ENCODE data around the gene AKR1C3. TPM values are rescaled to one million over a fixed set of nuclear protein-coding genes. Genes with fewer than 3 reads are reported as not detected.
"Not testable (repeated sequence)": the region's sequence is repeated elsewhere in the genome, so short reads cannot be mapped to it uniquely, and the experiment has no call there.

Gene AKR1C3
- total and polyA plus RNA-seq, 4 donors: 8.9 to 116 (median 68.8) TPM

DNA sequence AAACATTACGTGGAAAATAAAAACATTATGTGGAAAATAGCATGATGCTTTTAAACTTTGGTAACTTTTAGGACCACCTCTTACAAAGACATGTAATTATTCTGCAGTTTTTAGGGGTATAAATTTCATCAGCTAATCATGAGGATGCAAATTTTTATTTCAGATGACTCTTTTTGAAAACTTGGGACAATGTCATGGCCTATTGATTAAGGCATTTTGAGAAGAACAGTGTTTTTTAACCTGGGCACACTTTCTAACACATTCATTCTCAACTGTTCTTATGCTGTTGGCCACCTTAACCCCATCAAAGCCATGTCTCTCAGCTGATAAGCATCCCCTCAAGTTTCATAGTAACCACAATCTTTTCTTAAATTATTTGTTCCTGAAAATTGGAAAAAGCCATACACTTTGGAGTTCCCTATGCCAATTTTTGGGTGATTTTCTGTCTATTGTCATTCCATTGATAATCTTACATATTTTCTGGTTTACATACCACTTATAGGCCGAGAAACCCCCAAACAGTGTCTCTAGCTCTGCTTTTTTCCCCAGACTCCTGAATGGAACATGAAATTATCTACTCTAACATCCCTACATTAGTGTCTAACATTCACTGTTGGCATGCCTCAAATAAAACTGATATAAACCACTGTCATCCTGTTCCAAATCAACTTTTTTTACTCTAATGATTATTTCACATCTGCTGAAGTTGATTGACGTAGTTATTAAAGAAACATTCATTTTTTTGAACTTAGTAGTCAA lies 14.6 kb downstream of the AKR1C3 start:
- Histone ChIP-seq H3K27me3 (ENCODE audit: control insufficient read depth in 3 of 3, insufficient read depth in 3 of 3, low read length in 2 of 3) (no peaks in the 10 kb centered on the region), H3K27ac (ENCODE audit: low read depth in 1 of 2, low read length in 1 of 2) (no peak overlapping the region), H3K9me3 (ENCODE audit: control insufficient read depth in 4 of 4, insufficient read depth in 3 of 4, low read length in 3 of 4) (peaks cover 0 to 2% (median 0%) of the 10 kb centered on the region in 4 donors), H3K4me1 (ENCODE audit: control insufficient read depth in 5 of 5, insufficient read depth in 5 of 5, low read length in 5 of 5) (no peaks in the 10 kb centered on the region), H3K4me3 (no peak overlapping the region), H3K9ac (ENCODE audit: insufficient read depth in 1 of 2, low read length in 2 of 2) (no peak overlapping the region), H3K36me3 (ENCODE audit: control insufficient read depth in 4 of 4, insufficient read depth in 4 of 4, low read length in 4 of 4) (peaks cover 0 to 5% (median 0%) of the 10 kb centered on the region in 4 donors)
- DNase-seq (no peak), ATAC-seq (ENCODE audit: insufficient read depth, low FRiP score) (no peak)
- no peak for TF ChIP-seq CTCF (IDR thresholded peaks at IDR 0.05; ENCODE audit: control extremely low read depth, extremely low read depth)
- 46 to 57% methylated on average over 3 of the region's 3 CpGs for WGBS, 2 donors

DNA sequence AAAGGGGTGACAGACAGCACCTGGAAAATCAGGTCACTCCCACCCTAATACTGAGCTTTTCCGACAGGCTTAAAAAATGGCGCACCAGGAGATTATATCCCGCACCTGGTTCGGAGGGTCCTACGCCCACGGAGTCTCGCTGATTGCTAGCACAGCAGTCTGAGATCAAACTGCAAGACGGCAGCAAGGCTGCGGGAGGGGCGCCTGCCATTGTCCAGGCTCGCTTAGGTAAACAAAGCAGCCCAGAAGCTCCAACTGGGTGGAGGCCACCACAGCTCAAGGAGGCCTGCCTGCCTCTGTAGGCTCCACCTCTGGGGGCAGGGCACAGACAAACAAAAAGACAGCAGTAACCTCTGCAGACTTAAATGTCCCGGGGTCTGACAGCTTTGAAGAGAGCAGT lies 15.6 kb downstream of the AKR1C3 start:
- ATAC-seq (ENCODE audit: insufficient read depth, low FRiP score); H3K36me3 ChIP-seq (ENCODE audit: control insufficient read depth in 4 of 4, insufficient read depth in 4 of 4, low read length in 4 of 4); H3K4me3 ChIP-seq; H3K27me3 ChIP-seq (ENCODE audit: control insufficient read depth in 3 of 3, insufficient read depth in 3 of 3, low read length in 2 of 3); DNase-seq; H3K9me3 ChIP-seq (ENCODE audit: control insufficient read depth in 4 of 4, insufficient read depth in 3 of 4, low read length in 3 of 4); H3K27ac ChIP-seq (ENCODE audit: low read depth in 1 of 2, low read length in 1 of 2); H3K9ac ChIP-seq (ENCODE audit: insufficient read depth in 1 of 2, low read length in 2 of 2); H3K4me1 ChIP-seq (ENCODE audit: control insufficient read depth in 5 of 5, insufficient read depth in 5 of 5, low read length in 5 of 5): not testable (repeated sequence)
- 90 to 93% methylated on average over 8 to 12 of the region's 12 CpGs for WGBS, 2 donors

DNA sequence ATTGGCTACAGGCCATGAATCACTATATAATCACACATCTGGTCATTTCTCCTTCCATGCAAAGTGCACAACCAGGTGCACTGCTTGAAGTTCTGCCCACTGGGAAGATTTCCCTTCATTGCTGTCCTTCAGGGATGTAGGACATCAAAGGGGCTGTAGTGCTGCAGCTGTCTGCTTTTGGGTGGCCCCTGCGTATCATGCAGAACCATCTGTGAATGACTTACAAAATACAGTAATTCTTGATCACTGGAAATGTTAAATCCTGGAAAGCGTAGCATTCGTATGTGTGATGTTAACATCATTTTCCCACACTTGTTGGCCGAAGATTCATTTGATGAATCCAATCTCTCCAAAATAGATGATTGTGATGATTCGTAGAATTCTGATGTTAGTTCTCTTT lies 22.4 kb downstream of the AKR1C3 start:
- no peak for ATAC-seq (ENCODE audit: insufficient read depth, low FRiP score)
- Histone ChIP-seq H3K36me3 (ENCODE audit: control insufficient read depth in 4 of 4, insufficient read depth in 4 of 4, low read length in 4 of 4) (no peaks in the 10 kb centered on the region), H3K27ac (ENCODE audit: low read depth in 1 of 2, low read length in 1 of 2) (no peak overlapping the region), H3K4me1 (ENCODE audit: control insufficient read depth in 5 of 5, insufficient read depth in 5 of 5, low read length in 5 of 5) (no peaks in the 10 kb centered on the region), H3K9me3 (ENCODE audit: control insufficient read depth in 4 of 4, insufficient read depth in 3 of 4, low read length in 3 of 4) (no peaks in the 10 kb centered on the region), H3K9ac (ENCODE audit: insufficient read depth in 1 of 2, low read length in 2 of 2) (no peak overlapping the region), H3K4me3 (no peak overlapping the region), H3K27me3 (ENCODE audit: control insufficient read depth in 3 of 3, insufficient read depth in 3 of 3, low read length in 2 of 3) (no peaks in the 10 kb centered on the region)
- no peak for TF ChIP-seq CTCF (IDR thresholded peaks at IDR 0.05; ENCODE audit: control extremely low read depth, extremely low read depth)
- 47 to 74% methylated on average over 5 of the region's 5 CpGs for WGBS, 2 donors
- no peak for DNase-seq

GRCh38 chr10:5117026-5117425 lies 22.8 kb downstream of the AKR1C3 start:
- TF ChIP-seq CTCF (IDR thresholded peaks at IDR 0.05; ENCODE audit: control extremely low read depth, extremely low read depth): no peak
- no peaks in the 10 kb centered on the region for H3K36me3 ChIP-seq (ENCODE audit: control insufficient read depth in 4 of 4, insufficient read depth in 4 of 4, low read length in 4 of 4)
- DNase-seq (no peak), ATAC-seq (ENCODE audit: insufficient read depth, low FRiP score) (no peak)
- H3K27ac ChIP-seq (ENCODE audit: low read depth in 1 of 2, low read length in 1 of 2): no peak overlapping the region
- H3K9me3 ChIP-seq (ENCODE audit: control insufficient read depth in 4 of 4, insufficient read depth in 3 of 4, low read length in 3 of 4): no peaks in the 10 kb centered on the region
- WGBS, 2 donors: 36 to 44% methylated on average over 3 of the region's 3 CpGs
- no peaks in the 10 kb centered on the region for H3K4me1 ChIP-seq (ENCODE audit: control insufficient read depth in 5 of 5, insufficient read depth in 5 of 5, low read length in 5 of 5)
- no peak overlapping the region for H3K4me3 ChIP-seq
- H3K27me3 ChIP-seq (ENCODE audit: control insufficient read depth in 3 of 3, insufficient read depth in 3 of 3, low read length in 2 of 3): no peaks in the 10 kb centered on the region
- no peak overlapping the region for H3K9ac ChIP-seq (ENCODE audit: insufficient read depth in 1 of 2, low read length in 2 of 2)

DNA sequence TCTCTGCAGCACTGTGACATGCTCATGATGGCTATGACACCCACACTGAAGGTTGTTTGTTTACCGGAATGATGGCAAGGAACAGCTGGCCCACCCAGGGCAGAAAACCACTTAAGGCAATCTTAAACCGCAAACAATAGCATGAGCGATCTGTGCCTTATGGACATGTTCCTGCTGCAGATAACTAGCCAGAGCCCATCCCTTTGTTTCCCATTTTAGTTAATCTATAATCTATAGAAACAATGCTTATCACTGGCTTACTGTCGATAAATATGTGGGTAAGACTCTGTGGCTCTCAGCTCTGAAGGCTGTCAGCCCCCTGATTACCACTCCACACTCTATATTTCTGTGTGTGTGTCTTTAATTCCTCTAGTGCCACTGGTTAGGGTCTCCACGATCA lies 25.8 kb downstream of the AKR1C3 start:
- not testable (repeated sequence) for H3K4me3 ChIP-seq; H3K9ac ChIP-seq (ENCODE audit: insufficient read depth in 1 of 2, low read length in 2 of 2); H3K4me1 ChIP-seq (ENCODE audit: control insufficient read depth in 5 of 5, insufficient read depth in 5 of 5, low read length in 5 of 5); H3K36me3 ChIP-seq (ENCODE audit: control insufficient read depth in 4 of 4, insufficient read depth in 4 of 4, low read length in 4 of 4); DNase-seq; H3K27ac ChIP-seq (ENCODE audit: low read depth in 1 of 2, low read length in 1 of 2); H3K27me3 ChIP-seq (ENCODE audit: control insufficient read depth in 3 of 3, insufficient read depth in 3 of 3, low read length in 2 of 3); H3K9me3 ChIP-seq (ENCODE audit: control insufficient read depth in 4 of 4, insufficient read depth in 3 of 4, low read length in 3 of 4); ATAC-seq (ENCODE audit: insufficient read depth, low FRiP score)
- 92 to 96% methylated on average over 5 of the region's 5 CpGs for WGBS, 2 donors
